ENCODE data around the gene NAA35.

The NAA35 gene

GRCh38 chr9:85995097-85995496 is 54.2 kb downstream of the NAA35 start:
- DNase-seq (ENCODE audit: low read depth), result no peak
- no peak overlapping the region for H3K4me3 ChIP-seq (ENCODE audit: low read length)
- no peak for TF ChIP-seq CTCF (conservative IDR thresholded peaks at IDR 0.05; ENCODE audit: low read depth, low read length)

GRCh38 chr9:85995599-85995998 is 54.7 kb downstream of the NAA35 start:
- TF ChIP-seq CTCF (conservative IDR thresholded peaks at IDR 0.05; ENCODE audit: low read depth, low read length), result no peak
- no peak overlapping the region for H3K4me3 ChIP-seq (ENCODE audit: low read length)
- no peak for DNase-seq (ENCODE audit: low read depth)

- no peak for DNase-seq (ENCODE audit: low read depth)
- no peak overlapping the region for H3K4me3 ChIP-seq (ENCODE audit: low read length)
- no peak for TF ChIP-seq CTCF (conservative IDR thresholded peaks at IDR 0.05; ENCODE audit: low read depth, low read length)
Measured at GRCh38 chr9:86005253-86005775, 64.4 kb downstream of the NAA35 start.

- TF ChIP-seq CTCF (conservative IDR thresholded peaks at IDR 0.05; ENCODE audit: low read depth, low read length), result no peak
- no peak for DNase-seq (ENCODE audit: low read depth)
- no peak overlapping the region for H3K4me3 ChIP-seq (ENCODE audit: low read length)
Measured at GRCh38 chr9:86009133-86009532, 68.2 kb downstream of the NAA35 start.

GRCh38 chr9:86020731-86021130 is 79.8 kb downstream of the NAA35 start:
- no peak for DNase-seq (ENCODE audit: low read depth)
- no peak overlapping the region for H3K4me3 ChIP-seq (ENCODE audit: low read length)
- TF ChIP-seq CTCF (conservative IDR thresholded peaks at IDR 0.05; ENCODE audit: low read depth, low read length), result no peak

GRCh38 chr9:86021166-86021565 is 80.2 kb downstream of the NAA35 start:
- TF ChIP-seq CTCF (conservative IDR thresholded peaks at IDR 0.05; ENCODE audit: low read depth, low read length), result no peak
- DNase-seq (ENCODE audit: low read depth), result no peak
- H3K4me3 ChIP-seq (ENCODE audit: low read length), result no peak overlapping the region

GRCh38 chr9:86022687-86023266 is 81.8 kb downstream of the NAA35 start:
- DNase-seq (ENCODE audit: low read depth), result no peak
- H3K4me3 ChIP-seq (ENCODE audit: low read length), result no peak overlapping the region
- TF ChIP-seq CTCF (conservative IDR thresholded peaks at IDR 0.05; ENCODE audit: low read depth, low read length), result no peak

Data from retinal pigment epithelial cell (primary cell).